ENCODE measurements around the gene GLP1R.

DNA sequence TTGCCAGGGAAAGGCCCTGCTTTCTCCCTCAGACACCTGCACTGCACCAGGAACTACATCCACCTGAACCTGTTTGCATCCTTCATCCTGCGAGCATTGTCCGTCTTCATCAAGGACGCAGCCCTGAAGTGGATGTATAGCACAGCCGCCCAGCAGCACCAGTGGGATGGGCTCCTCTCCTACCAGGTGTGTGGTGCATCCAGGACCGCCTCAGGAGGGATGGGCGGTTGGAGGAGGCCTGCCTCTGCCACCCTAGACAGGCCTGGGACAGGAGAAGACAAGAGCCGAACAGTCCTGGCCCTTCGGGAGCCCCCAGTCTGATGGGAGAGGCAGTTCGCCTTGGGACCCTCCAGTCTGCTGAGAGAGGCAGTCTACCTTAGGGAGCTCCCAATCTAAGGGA, 24.2 kb downstream of the GLP1R start:
- TF ChIP-seq, protein P1, sequence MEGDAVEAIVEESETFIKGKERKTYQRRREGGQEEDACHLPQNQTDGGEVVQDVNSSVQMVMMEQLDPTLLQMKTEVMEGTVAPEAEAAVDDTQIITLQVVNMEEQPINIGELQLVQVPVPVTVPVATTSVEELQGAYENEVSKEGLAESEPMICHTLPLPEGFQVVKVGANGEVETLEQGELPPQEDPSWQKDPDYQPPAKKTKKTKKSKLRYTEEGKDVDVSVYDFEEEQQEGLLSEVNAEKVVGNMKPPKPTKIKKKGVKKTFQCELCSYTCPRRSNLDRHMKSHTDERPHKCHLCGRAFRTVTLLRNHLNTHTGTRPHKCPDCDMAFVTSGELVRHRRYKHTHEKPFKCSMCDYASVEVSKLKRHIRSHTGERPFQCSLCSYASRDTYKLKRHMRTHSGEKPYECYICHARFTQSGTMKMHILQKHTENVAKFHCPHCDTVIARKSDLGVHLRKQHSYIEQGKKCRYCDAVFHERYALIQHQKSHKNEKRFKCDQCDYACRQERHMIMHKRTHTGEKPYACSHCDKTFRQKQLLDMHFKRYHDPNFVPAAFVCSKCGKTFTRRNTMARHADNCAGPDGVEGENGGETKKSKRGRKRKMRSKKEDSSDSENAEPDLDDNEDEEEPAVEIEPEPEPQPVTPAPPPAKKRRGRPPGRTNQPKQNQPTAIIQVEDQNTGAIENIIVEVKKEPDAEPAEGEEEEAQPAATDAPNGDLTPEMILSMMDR (IDR thresholded peaks at IDR 0.05): no peak
- TF ChIP-seq POLR2A (IDR thresholded peaks at IDR 0.05): no peak

Data from Peyer's patch (tissue), 4 donors.